GM21423 (cell line): ENCODE measurements around the gene SMAD1.
A peak's percentile ranks its signal among the peaks of the same experiment; 100 is the strongest.

ENCODE experiments used
- ATAC-seq: cut with Tn5 transposase; IDR thresholded peaks from one replicate; pipeline ENCODE4 v1.9.1; 2021; ENCODE audit warnings: mild to moderate bottlenecking, moderate library complexity; ENCODE audit not compliant: unreplicated experiment

SMAD1 gene

DNA sequence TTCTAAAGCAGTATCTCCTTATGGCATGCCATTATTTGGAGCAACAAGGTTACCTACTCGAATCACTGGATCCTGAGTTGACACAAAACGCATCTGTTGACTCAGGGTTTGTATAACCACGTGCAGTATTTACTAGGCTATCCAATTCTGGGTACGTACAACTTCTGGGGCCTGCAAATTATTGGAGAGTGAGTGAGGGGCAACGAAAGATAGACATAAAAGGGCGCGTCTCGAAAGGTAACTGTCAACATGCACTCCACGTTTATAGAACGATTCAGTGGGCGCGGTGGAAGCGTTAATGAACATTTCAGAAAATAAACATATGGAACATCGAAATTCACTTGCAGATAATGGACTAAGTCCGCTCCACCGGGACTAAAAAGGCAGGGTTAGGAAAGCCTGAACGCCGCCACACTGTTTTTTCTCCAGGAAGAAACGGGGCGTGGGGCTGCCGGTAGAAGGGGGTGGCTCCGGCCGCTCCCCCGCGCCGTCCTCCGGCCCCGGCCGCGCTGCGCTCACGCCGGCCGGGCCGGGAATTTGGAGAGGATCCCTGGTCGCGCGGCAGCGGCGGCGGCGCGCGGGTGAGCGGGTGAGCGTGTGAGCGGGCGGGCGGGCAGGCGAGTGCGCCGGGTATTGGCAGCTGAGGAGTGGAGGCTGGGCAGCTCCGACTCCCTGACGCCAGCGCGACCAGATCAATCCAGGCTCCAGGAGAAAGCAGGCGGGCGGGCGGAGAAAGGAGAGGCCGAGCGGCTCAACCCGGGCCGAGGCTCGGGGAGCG is at the start of gene SMAD1:
Gene SMAD1 (plus strand): TSS at position 690 of the 778 bp plus-strand sequence. CDS start 32,761 bp downstream, outside the sequence.
- ATAC-seq, result peak; percentile 46

DNA sequence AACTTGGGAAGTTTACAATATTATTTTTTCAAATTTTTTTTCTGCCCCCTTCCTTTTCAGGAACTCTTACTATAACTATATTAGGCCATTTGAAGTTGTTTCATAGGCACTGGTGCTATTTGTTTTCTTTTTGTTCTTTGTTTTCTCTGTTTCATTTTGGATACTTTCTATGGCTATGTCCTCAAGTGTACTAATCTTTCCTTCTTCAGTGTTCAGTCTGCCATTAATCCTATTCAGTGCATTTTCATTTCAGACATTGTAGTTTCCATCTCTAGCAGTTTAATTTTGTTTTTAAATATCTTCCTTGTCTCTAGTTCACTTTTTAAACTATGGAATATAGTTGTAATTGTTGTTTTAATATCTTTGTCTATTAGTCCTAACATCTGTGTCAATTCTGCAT is 48.0 kb upstream of the SMAD1 start:
- no peak for ATAC-seq

DNA sequence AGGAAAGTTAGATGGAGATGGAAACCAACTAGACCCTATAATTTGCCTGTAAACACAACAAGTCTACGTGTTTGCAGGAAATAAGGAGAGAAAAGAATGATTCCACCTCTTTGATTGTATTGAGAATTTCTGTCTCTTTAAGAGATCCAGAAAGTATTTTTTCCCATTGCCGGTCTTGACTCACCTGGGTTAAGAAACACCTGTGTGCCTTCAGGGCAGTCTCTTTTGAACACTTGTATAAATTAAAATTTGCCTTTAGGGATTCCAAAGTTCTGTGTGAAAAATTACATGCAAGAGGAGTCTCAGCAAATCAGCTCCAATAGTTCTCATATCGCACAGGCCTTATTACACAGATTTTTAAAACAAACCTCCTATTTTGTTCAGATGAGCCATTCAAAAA is 46.0 kb upstream of the SMAD1 start:
- no peak for ATAC-seq

DNA sequence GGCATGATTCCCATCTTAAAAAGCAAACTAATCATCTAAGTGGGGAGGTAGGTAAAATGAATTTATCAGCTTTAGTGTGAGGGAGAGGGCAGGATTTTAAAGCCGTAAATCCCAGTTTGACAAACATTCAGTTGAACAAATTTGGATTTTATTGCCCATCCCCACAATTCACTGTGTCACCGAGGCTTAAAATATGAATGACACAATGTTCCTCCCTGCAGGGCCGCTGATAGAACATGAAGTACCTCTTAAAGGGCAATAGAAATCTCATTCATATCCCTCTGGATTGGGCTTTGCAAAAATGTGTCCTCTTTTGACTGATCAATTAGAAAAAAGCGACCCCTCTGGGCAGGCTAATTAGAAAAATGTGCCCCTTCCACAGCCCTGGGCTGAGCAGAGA is 45.5 kb upstream of the SMAD1 start:
- ATAC-seq, result no peak

DNA sequence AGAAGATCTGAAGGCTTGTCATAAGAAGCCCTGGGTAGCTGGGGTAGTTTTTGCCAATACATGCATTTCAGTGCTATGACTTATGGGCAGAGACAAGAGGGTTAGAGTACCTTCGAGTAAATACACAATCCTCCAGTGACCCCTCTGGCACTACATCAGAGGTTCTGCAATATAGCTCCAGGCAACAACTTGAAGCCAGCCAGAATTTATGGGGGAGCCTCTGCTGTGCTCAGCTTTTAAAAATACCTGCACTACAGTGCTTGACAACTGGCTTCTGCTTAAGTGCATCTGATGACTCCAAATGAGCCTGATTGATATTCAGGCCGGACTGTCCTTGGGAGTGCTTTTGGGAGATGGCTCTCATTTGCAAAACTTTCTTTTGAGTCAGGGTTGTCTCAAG is 44.9 kb upstream of the SMAD1 start:
- no peak for ATAC-seq

DNA sequence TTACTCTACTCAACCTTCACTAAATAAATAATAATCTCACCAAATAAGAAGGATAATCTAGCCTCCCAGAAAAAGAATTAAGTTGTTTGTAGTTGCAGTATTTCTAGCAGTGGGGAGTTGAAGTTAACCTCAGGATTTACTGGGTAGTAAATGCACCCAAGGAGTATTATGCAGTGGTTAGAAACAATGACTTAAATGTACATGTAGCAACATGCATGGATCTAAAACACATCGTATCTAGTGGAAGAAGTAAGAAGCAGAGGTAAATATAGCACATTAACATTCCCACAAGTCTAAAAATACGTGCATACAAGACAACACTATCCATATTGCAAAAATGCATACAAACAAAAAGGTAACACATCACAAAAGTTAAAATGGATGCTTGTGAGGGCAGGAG is 44.2 kb upstream of the SMAD1 start:
- ATAC-seq, result no peak

DNA sequence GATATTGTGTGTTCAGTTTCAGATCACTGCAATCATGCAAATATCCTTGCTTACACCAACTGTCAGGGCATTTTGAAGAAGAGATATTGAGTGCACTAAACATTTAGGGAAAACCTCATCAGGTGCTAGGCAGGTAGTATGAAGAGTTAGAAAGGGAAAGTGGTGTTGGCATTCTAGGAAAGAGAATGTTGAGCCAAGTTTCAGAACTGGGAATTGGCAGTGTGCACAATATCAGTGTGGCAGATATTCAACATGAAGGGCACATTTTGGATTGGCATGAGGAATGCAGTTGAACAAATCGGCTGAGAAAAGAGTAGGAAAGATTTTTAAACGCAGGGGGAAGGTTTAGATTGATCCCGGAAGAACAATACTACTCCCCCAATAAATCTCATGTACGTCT is 43.4 kb upstream of the SMAD1 start:
- no peak for ATAC-seq

DNA sequence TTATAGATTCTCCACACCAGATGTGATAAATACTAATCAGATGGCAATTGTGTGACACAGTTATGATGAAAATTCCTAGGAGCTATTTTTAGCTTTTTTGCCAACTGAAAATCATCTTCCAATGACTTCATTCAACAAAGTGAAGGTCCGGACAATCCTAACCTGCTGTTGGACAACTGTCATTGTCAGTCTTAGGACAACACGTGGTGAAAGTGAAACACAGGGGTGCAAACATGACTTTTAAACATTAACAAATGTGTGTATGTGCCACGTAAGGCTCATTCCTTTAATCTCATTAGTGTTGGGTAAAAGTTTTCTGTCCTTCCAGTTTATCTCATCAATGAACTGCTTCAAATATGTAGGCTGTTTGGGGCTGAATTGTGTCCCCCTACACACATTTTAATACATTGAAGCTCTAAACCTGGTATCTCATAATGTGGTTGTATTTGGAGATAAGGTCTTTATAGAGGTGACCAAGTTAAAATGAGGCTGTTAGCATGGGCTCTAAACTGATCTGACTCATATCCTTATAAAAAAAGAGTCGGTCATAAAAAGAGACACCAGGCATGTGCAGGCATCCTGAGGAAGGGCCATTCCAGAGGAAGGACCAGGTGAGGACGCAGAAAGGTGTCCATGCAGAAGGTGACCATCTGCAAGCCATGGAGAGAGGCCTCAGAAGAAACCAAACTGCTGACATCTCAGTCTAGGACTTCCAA is 41.2 kb upstream of the SMAD1 start:
- ATAC-seq, result no peak

DNA sequence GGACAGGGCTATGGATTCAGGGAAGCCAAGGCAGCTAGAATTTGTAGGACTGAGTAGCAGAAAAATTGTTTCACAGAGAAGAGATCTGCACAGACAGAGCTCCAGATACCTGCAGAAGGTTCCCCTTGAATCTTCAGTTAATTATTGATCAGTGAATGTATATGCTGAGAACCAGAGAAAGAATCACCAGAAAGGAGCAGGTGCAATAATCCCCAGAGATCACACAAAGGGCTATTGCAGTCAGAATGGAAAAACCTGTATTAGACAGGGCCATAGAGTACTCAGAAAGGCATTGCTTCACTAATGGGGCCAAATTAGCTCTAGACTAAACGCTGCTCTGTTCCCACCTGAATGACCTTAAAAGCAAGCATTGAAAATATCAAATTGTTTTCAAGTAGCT is 35.5 kb upstream of the SMAD1 start:
- ATAC-seq, result peak; percentile 92

DNA sequence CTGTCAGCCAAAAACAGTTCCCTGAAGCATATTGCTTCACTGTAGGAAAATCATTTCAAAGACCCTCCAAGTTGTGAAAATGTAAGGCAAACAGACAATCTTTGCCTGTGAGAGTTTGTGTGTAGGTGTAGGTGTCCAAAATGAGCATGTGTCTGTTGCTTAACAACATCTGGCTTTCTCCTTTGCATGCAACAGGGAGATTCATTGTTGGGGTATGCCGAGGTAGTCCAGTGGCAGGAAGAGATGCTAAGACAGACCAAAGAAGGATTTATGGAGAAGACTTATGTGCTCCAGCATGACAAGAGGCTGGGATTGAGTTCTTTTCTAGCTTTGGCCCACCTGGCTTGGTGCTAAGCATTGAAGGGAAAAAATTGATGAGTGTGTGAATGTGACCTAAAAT is 29.8 kb upstream of the SMAD1 start:
- ATAC-seq, result no peak

DNA sequence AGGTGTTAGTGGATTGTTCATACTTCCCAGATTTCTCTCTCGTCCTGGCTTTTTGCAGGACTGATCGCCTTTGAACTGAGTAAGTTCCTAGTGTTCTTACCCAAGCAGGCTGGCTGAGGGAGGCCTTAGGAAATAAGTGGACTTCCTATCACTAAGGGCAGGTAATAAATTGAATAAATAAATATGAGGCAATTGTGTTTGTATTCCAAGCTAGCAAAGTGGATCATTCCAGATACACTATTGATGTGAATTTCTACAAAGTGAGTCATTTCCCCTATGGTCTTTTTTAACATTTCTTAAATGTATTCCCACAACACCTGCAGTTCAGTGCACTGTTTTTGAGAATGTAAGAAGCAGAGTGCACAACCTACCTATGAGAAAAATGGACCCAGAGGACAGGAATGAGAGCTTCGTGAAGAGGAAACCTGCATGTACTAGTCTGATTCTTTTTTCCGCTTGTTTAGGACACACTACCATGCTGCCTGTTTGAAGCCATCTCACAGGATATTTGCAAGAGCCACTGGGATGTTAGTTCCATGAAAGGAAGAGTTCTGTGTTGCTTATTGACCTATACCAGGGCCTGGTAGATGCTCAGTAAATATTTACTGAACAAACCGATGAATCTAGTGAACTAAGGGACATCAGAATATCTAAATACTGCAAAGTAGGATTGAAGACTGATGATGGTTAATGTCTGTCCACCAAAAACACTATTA is 29.0 kb upstream of the SMAD1 start:
- ATAC-seq, result no peak

DNA sequence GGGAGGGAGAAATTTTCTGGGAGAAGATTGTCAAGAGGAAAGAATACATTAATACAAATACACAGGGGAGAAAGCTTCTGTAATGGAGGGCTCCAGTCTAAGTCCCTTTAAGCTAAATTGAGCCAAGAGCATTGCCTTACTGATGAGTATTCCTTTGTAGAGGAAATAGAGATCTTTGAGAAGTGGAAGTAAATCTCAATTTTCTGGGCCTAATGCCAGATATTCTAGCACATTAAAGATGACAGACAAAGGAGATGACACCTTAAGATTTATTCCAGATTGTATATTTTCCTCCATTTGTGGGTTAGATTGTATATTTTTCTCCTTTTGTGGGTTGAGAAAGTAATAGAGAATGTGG is 28.5 kb upstream of the SMAD1 start:
- no peak for ATAC-seq

DNA sequence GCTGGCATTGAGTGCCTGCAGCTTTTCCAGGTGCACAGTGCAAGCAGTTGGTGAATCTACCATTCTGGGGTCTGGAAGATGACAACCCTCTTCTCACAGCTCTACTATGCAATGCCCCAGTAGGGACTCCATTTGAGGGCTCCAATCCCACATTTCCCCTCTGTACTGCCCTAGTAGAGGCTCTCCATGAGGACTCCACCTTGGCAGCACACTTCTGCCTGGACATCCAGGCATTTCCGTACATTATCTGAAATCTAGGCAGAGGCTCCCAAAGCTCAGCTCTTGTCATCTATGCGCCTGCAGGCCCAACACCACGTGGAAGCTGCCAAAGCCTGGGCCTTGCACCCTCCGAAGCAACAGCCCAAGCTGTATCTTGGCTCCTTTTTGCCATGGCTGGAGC is 8.4 kb upstream of the SMAD1 start:
- ATAC-seq, result no peak

DNA sequence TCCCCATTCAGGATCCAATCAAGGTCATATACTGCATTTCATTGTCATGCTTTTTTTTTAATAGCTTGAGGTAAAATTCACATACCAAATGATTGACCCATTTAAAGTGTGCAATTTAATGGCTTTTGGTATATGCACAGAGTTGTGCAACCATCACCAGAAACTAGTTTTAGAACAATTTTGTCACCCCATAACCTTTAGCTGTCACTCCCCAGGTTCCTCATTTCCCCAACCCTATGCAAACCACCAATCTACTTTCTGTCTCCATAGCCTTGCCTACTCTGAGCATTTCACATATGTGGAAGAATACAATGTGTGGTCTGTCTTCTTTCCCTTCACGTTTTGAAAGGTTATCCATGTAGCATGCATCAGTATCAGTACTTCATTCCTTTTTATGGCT is 1.4 kb upstream of the SMAD1 start:
- ATAC-seq, result no peak

DNA sequence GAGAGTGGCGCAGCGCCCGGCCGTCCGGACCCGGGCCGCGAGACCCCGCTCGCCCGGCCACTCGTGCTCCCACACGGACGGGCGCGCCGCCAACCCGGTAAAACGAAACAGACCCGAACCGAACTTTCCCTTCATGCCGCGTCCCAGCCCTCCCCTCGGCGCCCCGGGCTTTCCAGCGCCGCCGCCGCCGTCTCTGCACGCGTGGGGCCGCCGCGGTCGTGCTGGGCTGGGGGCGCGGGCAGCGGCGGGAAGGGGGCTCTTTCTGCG is 222 bp downstream of the SMAD1 start:
- ATAC-seq, result no peak

DNA sequence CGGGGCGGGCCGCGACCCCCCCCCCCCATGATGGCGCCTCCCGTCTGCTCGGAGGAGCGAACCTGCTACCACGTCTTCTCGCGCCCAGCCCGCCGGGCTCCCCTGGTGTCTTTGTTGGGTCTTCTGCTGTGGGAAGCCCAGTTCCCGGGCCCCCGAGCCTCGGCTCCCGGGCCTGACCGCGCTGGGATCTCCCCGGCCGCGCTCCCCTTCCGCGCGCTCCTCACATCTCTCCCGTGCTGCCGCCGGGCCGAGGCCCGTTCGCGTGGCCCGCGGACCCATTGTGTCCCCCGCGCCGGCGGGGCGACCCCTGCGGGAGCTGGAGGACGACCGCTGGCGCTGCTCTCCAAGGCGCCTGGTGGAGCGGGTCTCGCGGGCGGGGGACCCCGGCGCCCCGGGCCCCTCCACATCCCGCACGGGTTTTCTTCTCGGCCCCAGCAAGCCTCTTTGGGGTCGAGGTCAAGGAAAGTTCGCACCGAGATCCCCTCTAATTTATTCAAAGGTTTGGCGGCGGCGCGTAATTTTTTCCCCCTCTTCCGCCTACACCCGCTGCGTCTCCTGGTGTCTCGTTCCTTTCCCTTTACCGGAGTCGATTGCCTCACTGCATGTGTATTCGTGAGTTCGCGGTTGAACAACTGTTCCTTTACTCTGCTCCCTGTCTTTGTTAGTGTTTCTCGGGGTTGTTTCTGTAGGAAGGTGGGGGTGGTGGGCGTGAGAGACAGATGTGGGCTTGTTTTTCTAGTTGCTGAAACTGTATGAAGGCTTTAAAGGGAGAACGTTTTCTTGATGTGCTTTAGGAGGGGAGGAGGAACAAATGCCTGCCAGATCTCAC is 770 bp downstream of the SMAD1 start:
- ATAC-seq, result peak; percentile 32

DNA sequence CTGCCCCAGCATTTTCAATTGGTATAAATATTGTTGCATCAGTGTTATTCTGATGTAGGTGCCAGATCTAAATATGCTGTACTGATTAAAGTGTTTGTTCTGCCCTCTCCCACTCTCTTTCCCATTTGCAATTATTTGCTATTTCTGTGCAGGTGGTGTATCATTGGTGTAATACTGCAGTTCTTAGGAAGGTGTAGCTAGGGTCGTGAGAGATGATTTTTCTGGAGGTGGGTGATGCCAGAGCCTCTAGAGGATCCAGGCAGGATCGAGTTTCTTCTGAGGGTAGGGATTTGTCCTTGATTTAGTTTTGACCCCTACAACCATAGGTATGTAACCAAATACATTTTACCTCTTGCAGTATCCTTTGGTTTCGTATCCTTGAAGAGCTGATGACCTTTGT is 1.9 kb downstream of the SMAD1 start:
- ATAC-seq, result no peak

DNA sequence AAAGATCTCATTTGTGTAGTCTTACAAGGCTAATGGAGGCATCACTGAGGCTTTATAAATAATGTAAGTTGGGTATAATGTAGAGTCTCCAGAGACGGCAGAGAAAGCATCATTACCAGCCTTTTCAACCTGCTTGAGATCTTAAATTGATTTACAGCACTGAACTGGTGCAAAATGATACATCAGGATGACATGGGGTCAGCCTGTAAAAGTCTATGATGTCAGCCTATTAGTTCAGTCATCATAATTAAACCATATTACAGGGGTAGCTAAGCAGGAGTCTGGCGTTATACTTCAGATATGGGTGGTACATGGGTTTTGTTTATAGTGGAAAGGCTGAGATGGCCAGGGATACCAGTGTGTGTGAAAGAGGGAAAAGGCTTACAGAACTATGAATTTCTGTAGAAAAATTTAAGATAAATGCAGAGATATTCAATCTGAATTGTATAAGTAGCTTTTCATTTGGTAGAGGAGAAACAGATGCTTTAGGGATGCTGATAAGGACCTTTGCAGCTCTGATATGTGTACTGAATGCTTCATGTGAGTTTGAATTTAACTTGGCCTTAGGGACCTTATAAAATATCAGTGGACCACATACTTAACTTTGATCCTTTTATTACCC is 2.7 kb downstream of the SMAD1 start:
- no peak for ATAC-seq

DNA sequence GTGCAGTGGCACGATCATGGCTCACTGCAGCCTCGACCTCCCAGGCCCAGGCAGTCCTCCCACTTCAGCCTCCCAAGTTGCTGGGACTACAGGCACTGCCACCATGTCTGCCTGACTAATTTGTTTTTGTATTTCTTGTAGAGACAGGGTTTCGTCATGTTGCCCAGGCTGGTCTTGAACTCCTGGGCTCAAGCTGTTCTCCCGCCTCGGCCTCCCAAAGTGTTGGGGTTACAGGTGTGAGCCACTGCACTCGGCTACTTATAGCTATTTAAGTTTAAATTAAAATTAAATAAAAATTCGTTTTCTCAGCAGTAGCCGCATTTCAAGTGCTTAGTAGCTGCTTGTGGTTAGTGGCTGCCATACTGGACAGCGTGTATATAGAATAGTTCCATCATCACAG is 3.5 kb downstream of the SMAD1 start:
- ATAC-seq, result no peak

DNA sequence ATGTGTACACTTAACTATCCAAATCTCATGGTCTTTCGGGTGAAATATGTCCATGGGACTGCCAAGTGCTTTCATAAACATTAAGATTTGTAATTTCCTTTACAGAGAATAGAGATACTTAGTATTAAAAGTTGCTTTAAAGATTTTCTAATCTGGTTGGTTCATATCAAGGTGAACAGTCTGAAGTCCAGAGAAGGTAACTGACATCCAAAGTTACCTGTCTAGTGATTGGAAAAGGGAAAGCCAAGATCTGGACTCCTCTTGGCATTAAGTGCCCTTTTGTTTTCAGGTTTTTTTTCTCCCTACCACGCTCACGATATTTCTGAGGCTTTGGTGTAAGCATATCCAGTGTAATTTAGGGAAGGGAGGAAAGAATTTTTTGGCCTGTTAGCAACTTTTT is 5.0 kb downstream of the SMAD1 start:
- no peak for ATAC-seq

DNA sequence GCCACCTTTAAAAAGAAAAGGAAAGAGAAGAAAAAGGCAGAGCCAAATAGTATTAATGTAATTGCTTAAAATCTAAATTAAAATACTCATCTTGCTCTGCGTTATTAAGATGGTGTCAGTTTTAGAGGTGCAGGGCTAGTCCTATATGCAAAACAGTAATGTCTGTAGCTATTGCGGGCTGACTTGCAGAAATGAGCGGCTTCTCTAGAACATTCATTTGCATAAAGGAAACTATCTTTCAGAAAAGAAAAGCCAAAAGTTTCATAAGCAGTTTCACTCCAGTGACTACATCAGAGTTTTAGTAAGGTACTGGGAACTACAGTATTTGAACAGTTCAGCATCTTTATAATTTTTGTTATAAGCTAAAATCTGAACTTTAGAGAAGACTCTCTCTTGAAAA is 6.0 kb downstream of the SMAD1 start:
- peak; percentile 99 for ATAC-seq
